CD14-positive monocyte (primary cell): ENCODE measurements around the gene CSPG4. TPM values are rescaled to one million over a fixed set of nuclear protein-coding genes. Genes with fewer than 3 reads are reported as not detected.

Source experiments
- DNase-seq, 3 donors: peaks; one replicate each; pipeline ENCODE4 v3.0.0-alpha.2; 2011 to 2022
- H2AFZ ChIP-seq: 2 replicates; pipeline ENCODE4 v1.6.0; 2012; ENCODE audit warnings: mild to moderate bottlenecking, low read depth, low read length, inconsistent platforms; ENCODE audit not compliant: insufficient read depth, poor library complexity, severe bottlenecking
- H3K27ac ChIP-seq, 2 donors: 1 replicate in 1 of 2; 2 replicates in 1 of 2; pipeline ENCODE4 v1.5.1; 2012 to 2013; ENCODE audit warnings: low read length in 2 of 2, control low read depth in 1 of 2, inconsistent platforms in 1 of 2, low read depth in 1 of 2, mild to moderate bottlenecking in 1 of 2
- H3K27me3 ChIP-seq, 2 donors: one replicate each; pipeline versions ENCODE4 v1.6.0 to v1.6.1; 2011 to 2013; ENCODE audit warnings: low read length in 2 of 2; ENCODE audit not compliant: control insufficient read depth in 2 of 2, insufficient read depth in 2 of 2
- H3K36me3 ChIP-seq, 2 donors: replicated peaks in 1 of 2; 1 replicate in 1 of 2; 2 replicates in 1 of 2; pipeline versions ENCODE4 v1.5.1 to v1.6.1; 2012 to 2013; ENCODE audit warnings: low read length in 2 of 2, control low read depth in 1 of 2, inconsistent platforms in 1 of 2, mild to moderate bottlenecking in 1 of 2; ENCODE audit not compliant: insufficient read depth in 2 of 2, control insufficient read depth in 1 of 2
- H3K4me1 ChIP-seq, 2 donors: 1 replicate in 1 of 2; 2 replicates in 1 of 2; pipeline versions ENCODE4 v1.5.1 to v1.6.1; 2012 to 2013; ENCODE audit warnings: low read length in 2 of 2, control low read depth in 1 of 2, inconsistent platforms in 1 of 2, mild to moderate bottlenecking in 1 of 2, moderate library complexity in 1 of 2; ENCODE audit not compliant: insufficient read depth in 2 of 2, control insufficient read depth in 1 of 2
- H3K4me2 ChIP-seq: replicated peaks from 2 replicates; pipeline ENCODE3; 2012; ENCODE audit warnings: low read length, moderate library complexity, mild to moderate bottlenecking; ENCODE audit not compliant: poor library complexity, severe bottlenecking; ENCODE audit errors: extremely low read depth
- H3K4me3 ChIP-seq, 3 experiments: fragments of 200-600 bp in 1 of 3; sonication (generic) in 1 of 3; replicated peaks in 1 of 3; 1 replicate in 2 of 3; 2 replicates in 1 of 3; pipeline ENCODE4 v1.5.1; 2011 to 2013; ENCODE audit warnings: low read length in 3 of 3, mild to moderate bottlenecking in 3 of 3, control low read depth in 2 of 3, low read depth in 2 of 3, inconsistent platforms in 1 of 3, moderate library complexity in 1 of 3
- H3K79me2 ChIP-seq: 2 replicates; pipeline ENCODE4 v1.6.0; 2012; ENCODE audit warnings: mild to moderate bottlenecking, control low read depth, inconsistent platforms, low read length, moderate library complexity; ENCODE audit not compliant: insufficient read depth
- H3K9ac ChIP-seq: 2 replicates; pipeline ENCODE4 v1.6.0; 2017; ENCODE audit warnings: low read length, mild to moderate bottlenecking; ENCODE audit not compliant: insufficient read depth, poor library complexity, severe bottlenecking
- H3K9me3 ChIP-seq, 2 donors: replicated peaks in 1 of 2; 1 replicate in 1 of 2; 2 replicates in 1 of 2; pipeline versions ENCODE4 v1.5.1 to v1.6.1; 2012 to 2013; ENCODE audit warnings: low read length in 2 of 2, control low read depth in 1 of 2; ENCODE audit not compliant: control insufficient read depth in 1 of 2, insufficient read depth in 1 of 2
- H4K20me1 ChIP-seq: 2 replicates; pipeline ENCODE4 v1.6.0; 2012; ENCODE audit warnings: mild to moderate bottlenecking, low read length, control low read depth, moderate library complexity; ENCODE audit not compliant: insufficient read depth
- H3K27ac Mint-ChIP-seq, 7 donors: one replicate each; pipeline ENCODE4 v1.8.0; 2020; ENCODE audit warnings: mild to moderate bottlenecking in 7 of 7, mixed read lengths in 7 of 7, moderate library complexity in 6 of 7, inconsistent platforms in 2 of 7
- H3K27me3 Mint-ChIP-seq, 3 donors: one replicate each; pipeline ENCODE4 v1.8.0; 2021 to 2022; ENCODE audit warnings: low read depth in 3 of 3, mild to moderate bottlenecking in 3 of 3, mixed read lengths in 3 of 3, moderate library complexity in 3 of 3, inconsistent platforms in 1 of 3
- H3K36me3 Mint-ChIP-seq, 2 donors: one replicate each; pipeline ENCODE4 v1.8.0; 2020; ENCODE audit warnings: mixed read lengths in 2 of 2, inconsistent platforms in 1 of 2, mild to moderate bottlenecking in 1 of 2
- H3K4me1 Mint-ChIP-seq: one replicate; pipeline ENCODE4 v1.8.0; 2020; ENCODE audit warnings: mild to moderate bottlenecking, mixed read lengths
- H3K4me3 Mint-ChIP-seq, 2 donors: one replicate each; pipeline ENCODE4 v1.8.0; 2020; ENCODE audit warnings: mild to moderate bottlenecking in 2 of 2, mixed read lengths in 2 of 2, moderate library complexity in 1 of 2
- H3K9me3 Mint-ChIP-seq, 7 donors: one replicate each; pipeline ENCODE4 v1.8.0; 2020 to 2022; ENCODE audit warnings: mixed read lengths in 7 of 7, mild to moderate bottlenecking in 6 of 7, moderate library complexity in 6 of 7, inconsistent platforms in 2 of 7
- CTCF ChIP-seq: fragments of 200-600 bp; IDR thresholded peaks from one replicate; pipeline ENCODE4 v1.8.0; 2022; ENCODE audit warnings: antibody characterized with exemption, mild to moderate bottlenecking
- WGBS: methylation state at CpG from one replicate; pipeline ENCODE4 v1.1.5; 2013; ENCODE audit warnings: missing lambda C conversion rate; ENCODE audit not compliant: insufficient coverage; 5-methylcytosine and 5-hydroxymethylcytosine counted together
- intact Hi-C, 2 donors: fragments of 100-400 bp; cut with micrococcal nuclease; formaldehyde crosslinking; loops; one replicate each; pipeline versions ENCODE4 v1.15.0 to v1.15.1; 2023
- polyA plus RNA-seq, 3 donors: library from polyadenylated mRNA; depleted of rRNA in 1 of 3; unstranded in 2 of 3; stranded (reverse) in 1 of 3; fragments of 300-500 nt in 2 of 3; fragments of >200 nt in 1 of 3; fragmentation: Illumina TruSeq in 2 of 3; gene quantifications; 1 replicate in 2 of 3; 2 replicates in 1 of 3; pipeline ENCODE4 v1.2.3, GENCODE V29; 2012 to 2021

Gene CSPG4
- polyA plus RNA-seq, 3 donors = not detected

- intact Hi-C loops = no loop called here
- H3K27ac ChIP-seq = no peak overlapping the region
- H3K9ac ChIP-seq = no peak overlapping the region
- H4K20me1 ChIP-seq = no peaks in the 10 kb centered on the region
- no peak overlapping the region for H3K4me2 ChIP-seq
- H3K36me3 ChIP-seq = no peaks in the 10 kb centered on the region
- WGBS = 96% methylated on average over 4 of the region's 8 CpGs
- peaks cover 0 to 2% (median 0%) of the 10 kb centered on the region in 7 donors for H3K9me3 Mint-ChIP-seq
- H3K4me1 Mint-ChIP-seq = peaks cover 14% of the 10 kb centered on the region
- H3K4me1 ChIP-seq = peaks cover 3 to 4% of the 10 kb centered on the region in 2 donors
- DNase-seq = no peak
- H3K79me2 ChIP-seq = no peaks in the 10 kb centered on the region
- no peak overlapping the region for H3K27ac Mint-ChIP-seq
- no peak overlapping the region for H3K4me3 ChIP-seq
- H3K9me3 ChIP-seq = no peaks in the 10 kb centered on the region
- H3K4me3 Mint-ChIP-seq = no peak overlapping the region
- no peak overlapping the region for H2AFZ ChIP-seq
- no peak for TF ChIP-seq CTCF
- H3K27me3 Mint-ChIP-seq = peaks cover 0 to 3% (median 2%) of the 10 kb centered on the region in 3 donors
- no peaks in the 10 kb centered on the region for H3K27me3 ChIP-seq
- H3K36me3 Mint-ChIP-seq = no peaks in the 10 kb centered on the region
Observed at GRCh38 chr15:75753145-75753544, 40.5 kb upstream of the CSPG4 start.

- Histone ChIP-seq H2AFZ (no peak overlapping the region), H4K20me1 (no peaks in the 10 kb centered on the region), H3K27ac (no peak overlapping the region), H3K27me3 (no peaks in the 10 kb centered on the region), H3K9me3 (no peaks in the 10 kb centered on the region), H3K9ac (no peak overlapping the region), H3K4me3 (no peak overlapping the region), H3K36me3 (no peaks in the 10 kb centered on the region), H3K79me2 (no peaks in the 10 kb centered on the region), H3K4me2 (no peak overlapping the region), H3K4me1 (no peaks in the 10 kb centered on the region)
- H3K27ac Mint-ChIP-seq = no peak overlapping the region
- no peak for TF ChIP-seq CTCF
- DNase-seq = no peak
- H3K27me3 Mint-ChIP-seq = peaks cover 0 to 5% (median 2%) of the 10 kb centered on the region in 3 donors
- intact Hi-C loops = no loop called here
- H3K4me1 Mint-ChIP-seq = peaks cover 7% of the 10 kb centered on the region
- H3K36me3 Mint-ChIP-seq = no peaks in the 10 kb centered on the region
- peaks cover 0 to 3% (median 0%) of the 10 kb centered on the region in 7 donors for H3K9me3 Mint-ChIP-seq
- H3K4me3 Mint-ChIP-seq = no peak overlapping the region
- 26% methylated on average over 4 of the region's 4 CpGs for WGBS
Observed at GRCh38 chr15:75751891-75752290, 39.2 kb upstream of the CSPG4 start.
